Lower leg skin (tissue), 3 donors: ENCODE results near the gene PTPRN2.

Experiments used
- CTCF ChIP-seq, 3 donors: fragments of 450-650 bp; IDR thresholded peaks; one replicate each; pipeline ENCODE4 v1.5.1; 2016; ENCODE audit warnings: antibody characterized with exemption in 3 of 3, mild to moderate bottlenecking in 3 of 3, moderate library complexity in 2 of 3
- POLR2A ChIP-seq, 2 donors: fragments of 450-650 bp; IDR thresholded peaks; one replicate each; pipeline ENCODE4 v1.6.1; 2016 to 2017; ENCODE audit warnings: antibody characterized with exemption in 2 of 2, mild to moderate bottlenecking in 1 of 2, moderate library complexity in 1 of 2

- TF ChIP-seq CTCF (IDR thresholded peaks at IDR 0.05) (no peak), POLR2A (IDR thresholded peaks at IDR 0.05) (no peak)
Measured at GRCh38 chr7:158281441-158281840, 306.2 kb downstream of the PTPRN2 start.
